IPS DF 4.7 (cell line): Measurements from ENCODE around the gene PALD1.

Experiments
- DNase-seq: peaks from one replicate; pipeline ENCODE4 v3.0.0-alpha.2; 2013; ENCODE audit warnings: low spot score; ENCODE audit errors: extremely low read depth

Gene PALD1

GRCh38 chr10:70457759-70458305, 20.7 kb upstream of the PALD1 start:
- no peak for DNase-seq

GRCh38 chr10:70458329-70459060, 20.1 kb upstream of the PALD1 start:
- no peak for DNase-seq

GRCh38 chr10:70459061-70459773, 19.4 kb upstream of the PALD1 start:
- DNase-seq: no peak

- DNase-seq: no peak
Observed at GRCh38 chr10:70459774-70460490, 18.6 kb upstream of the PALD1 start.

- no peak for DNase-seq
Observed at GRCh38 chr10:70461397-70462348, 16.9 kb upstream of the PALD1 start.

- DNase-seq: no peak
Observed at GRCh38 chr10:70462349-70462984, 16.1 kb upstream of the PALD1 start.

GRCh38 chr10:70465278-70465677, 13.3 kb upstream of the PALD1 start:
- no peak for DNase-seq

GRCh38 chr10:70465832-70466231, 12.7 kb upstream of the PALD1 start:
- no peak for DNase-seq

GRCh38 chr10:70466951-70467350, 11.6 kb upstream of the PALD1 start:
- no peak for DNase-seq

GRCh38 chr10:70472799-70473454, 5.6 kb upstream of the PALD1 start:
- DNase-seq: no peak

- DNase-seq: no peak
Observed at GRCh38 chr10:70474780-70475179, 3.8 kb upstream of the PALD1 start.

GRCh38 chr10:70475661-70476060, 2.9 kb upstream of the PALD1 start:
- no peak for DNase-seq

GRCh38 chr10:70476249-70477035, 2.1 kb upstream of the PALD1 start:
- DNase-seq: no peak

GRCh38 chr10:70477661-70478162, 855 bp upstream of the PALD1 start:
- DNase-seq: no peak

- DNase-seq: no peak
Observed at GRCh38 chr10:70479165-70479581, 606 bp downstream of the PALD1 start.

- DNase-seq: no peak
Observed at GRCh38 chr10:70479626-70480238, 1.2 kb downstream of the PALD1 start.

GRCh38 chr10:70480239-70480861, 1.8 kb downstream of the PALD1 start:
- DNase-seq: no peak

GRCh38 chr10:70481105-70481504, 2.5 kb downstream of the PALD1 start:
- DNase-seq: no peak
